Endothelial cell of umbilical vein (primary cell): Measurements from ENCODE around the gene KREMEN1. TPM values are rescaled to one million over a fixed set of nuclear protein-coding genes. Genes with fewer than 3 reads are reported as not detected.

Experiments
- BruUV-seq: library from RNA; stranded (reverse); fragments of 400-500 nt; replicated peaks from 2 replicates; lab custom pipeline; 2021; lab: Mats Ljungman, UMichigan
- CTCF ChIA-PET: fragments of 300-600, 350-600 bp; sonication (Branson Sonifier 250); formaldehyde crosslinking; loops from one replicate; lab custom pipeline; 2021; ENCODE audit warnings: antibody characterized with exemption, inconsistent platforms; lab: Charles Lee
- POLR2A ChIA-PET: fragments of 300-600, 350-600 bp; sonication (Branson Sonifier 250); formaldehyde crosslinking; loops from one replicate; lab custom pipeline; 2021; ENCODE audit warnings: antibody characterized with exemption, inconsistent platforms; lab: Charles Lee
- DNase-seq: peaks from one replicate; pipeline ENCODE4 v3.0.0-alpha.2; 2011; ENCODE audit warnings: low read depth, low spot score
- FAIRE-seq: peaks from 2 replicates; lab custom pipeline; 2011; peaks lifted over from hg19 to GRCh38; lab: Jason Lieb, UNC
- H2AFZ ChIP-seq: 2 replicates; pipeline ENCODE4 v1.6.0; 2012; ENCODE audit warnings: low read depth, low read length, control low read depth, inconsistent platforms
- H3K27ac ChIP-seq: 2 replicates; pipeline ENCODE4 v1.5.1; 2011; ENCODE audit warnings: low read depth, mild to moderate bottlenecking, control low read depth, low read length, moderate library complexity; ENCODE audit not compliant: insufficient read depth
- H3K27me3 ChIP-seq, 2 experiments: 2 replicates each; pipeline versions ENCODE4 v1.6.0 to v1.6.1; 2011; ENCODE audit warnings: low read length in 2 of 2, mixed read lengths in 1 of 2; ENCODE audit not compliant: control insufficient read depth in 2 of 2, insufficient read depth in 2 of 2
- H3K36me3 ChIP-seq, 2 experiments: 2 replicates in 1 of 2; 3 replicates in 1 of 2; pipeline ENCODE4 v1.5.1; 2011; ENCODE audit warnings: low read length in 2 of 2, mild to moderate bottlenecking in 1 of 2, moderate library complexity in 1 of 2; ENCODE audit not compliant: control insufficient read depth in 2 of 2, insufficient read depth in 2 of 2; ENCODE audit errors: extremely low read depth in 1 of 2
- H3K4me1 ChIP-seq: 3 replicates; pipeline ENCODE4 v1.5.1; 2011; ENCODE audit warnings: mild to moderate bottlenecking, low read length; ENCODE audit not compliant: control insufficient read depth, insufficient read depth; ENCODE audit errors: extremely low read depth
- H3K4me2 ChIP-seq: 2 replicates; pipeline ENCODE4 v1.6.1; 2011; ENCODE audit warnings: low read length, control low read depth, mixed read lengths; ENCODE audit not compliant: insufficient read depth
- H3K4me3 ChIP-seq, 3 experiments: fragments of 200-600 bp in 1 of 3; sonication (generic), shearing (Covaris generic) in 1 of 3; replicated peaks in 1 of 3; 2 replicates each; pipeline ENCODE4 v1.5.1; 2011 to 2016; ENCODE audit warnings: control low read depth in 3 of 3, low read length in 3 of 3, mild to moderate bottlenecking in 2 of 3, inconsistent platforms in 1 of 3, low read depth in 1 of 3, moderate library complexity in 1 of 3; ENCODE audit not compliant: insufficient read depth in 1 of 3
- H3K79me2 ChIP-seq: 2 replicates; pipeline ENCODE4 v1.6.0; 2012; ENCODE audit warnings: low read length, inconsistent platforms; ENCODE audit not compliant: control insufficient read depth, insufficient read depth
- H3K9ac ChIP-seq: replicated peaks from 2 replicates; pipeline ENCODE3; 2011; ENCODE audit warnings: low read length, control low read depth; ENCODE audit not compliant: insufficient read depth; ENCODE audit errors: extremely low read depth
- H3K9me1 ChIP-seq: replicated peaks from 3 replicates; pipeline ENCODE4 v1.6.0; 2011; ENCODE audit warnings: mild to moderate bottlenecking, low read length; ENCODE audit not compliant: control insufficient read depth, insufficient read depth; ENCODE audit errors: extremely low read depth
- H3K9me3 ChIP-seq: replicated peaks from 2 replicates; pipeline ENCODE4 v1.5.1; 2012; ENCODE audit warnings: low read length, inconsistent platforms; ENCODE audit not compliant: control insufficient read depth, insufficient read depth
- H4K20me1 ChIP-seq: replicated peaks from 2 replicates; pipeline ENCODE3; 2011; ENCODE audit warnings: mild to moderate bottlenecking, low read length; ENCODE audit not compliant: control insufficient read depth, insufficient read depth; ENCODE audit errors: extremely low read depth
- CTCF ChIP-seq, 2 donors: IDR thresholded peaks; 1 replicate in 1 of 2; 2 replicates in 1 of 2; pipeline ENCODE4 v1.5.1; 2011; ENCODE audit warnings: low read length in 2 of 2, mild to moderate bottlenecking in 2 of 2, moderate library complexity in 2 of 2, control low read depth in 1 of 2, inconsistent platforms in 1 of 2, low read depth in 1 of 2; ENCODE audit not compliant: insufficient read depth in 1 of 2; ENCODE audit errors: extremely low read depth in 1 of 2
- EZH2 ChIP-seq: IDR thresholded peaks from 2 replicates; pipeline ENCODE4 v1.6.1; 2012; ENCODE audit warnings: borderline replicate concordance, low read depth, mild to moderate bottlenecking, moderate library complexity, low read length, inconsistent platforms; ENCODE audit not compliant: severe bottlenecking
- FOS ChIP-seq: IDR thresholded peaks from 2 replicates; pipeline ENCODE4 v1.6.1; 2011; ENCODE audit warnings: mild to moderate bottlenecking, low read length, moderate library complexity, borderline replicate concordance; ENCODE audit not compliant: insufficient read depth
- GATA2 ChIP-seq: IDR thresholded peaks from 2 replicates; pipeline ENCODE4 v1.7.0; 2011; ENCODE audit warnings: low read depth, mild to moderate bottlenecking, moderate library complexity, mixed read lengths, low read length; ENCODE audit not compliant: insufficient read length, insufficient read depth
- JUN ChIP-seq: IDR thresholded peaks from 2 replicates; pipeline ENCODE4 v1.6.1; 2011; ENCODE audit warnings: borderline replicate concordance, low read depth; ENCODE audit not compliant: insufficient read length, insufficient read depth
- MYC ChIP-seq: IDR thresholded peaks from one replicate; pipeline ENCODE4 v1.6.1; 2011; ENCODE audit warnings: mild to moderate bottlenecking, low read depth, low read length
- POLR2A ChIP-seq: IDR thresholded peaks from 2 replicates; pipeline ENCODE4 v1.6.1; 2012; ENCODE audit warnings: low read depth, mild to moderate bottlenecking, control low read depth, low read length
- POLR2AphosphoS5 ChIP-seq: IDR thresholded peaks from 2 replicates; pipeline ENCODE4 v1.6.1; 2012; ENCODE audit warnings: low read depth, mild to moderate bottlenecking, control low read depth, low read length, moderate library complexity; ENCODE audit not compliant: insufficient read depth
- dilution Hi-C: fragments of 300-500 bp; cut with MboI; formaldehyde crosslinking; loops from one replicate; pipeline ENCODE4 v1.15.0; 2019; ENCODE audit warnings: low sequenced_read_pairs; ENCODE audit not compliant: extremely low pct_ligation_motif_present
- intact Hi-C: fragments of 100-400 bp; cut with micrococcal nuclease; formaldehyde crosslinking; loops from one replicate; pipeline ENCODE4 v1.10.0; 2022
- polyA plus RNA-seq, 4 experiments: library from polyadenylated mRNA; depleted of rRNA in 3 of 4; stranded (reverse) in 3 of 4; unstranded in 1 of 4; fragments of >200 nt; gene quantifications; 2 replicates each; pipeline versions ENCODE4 v1.2.1 to v1.2.3, GENCODE V29; 2011 to 2012; ENCODE audit warnings: missing spikeins in 1 of 4
- total RNA-seq: library from RNA; stranded (reverse); gene quantifications from 2 replicates; pipeline ENCODE4 v1.2.3, GENCODE V29; 2021
- TF ChIP-seq, protein P1 (sequence below): IDR thresholded peaks from 2 replicates; pipeline ENCODE4 v1.6.1; 2011; ENCODE audit not compliant: insufficient read depth, insufficient read length

Gene KREMEN1
- total and polyA plus RNA-seq, 2 donors (not counting 3 experiments of a cell fraction or from before 2014, with no cell fraction given) = 0.58 to 1.1 TPM

GRCh38 chr22:29061773-29062172 is 11.1 kb upstream of the KREMEN1 start, which contains the start of gene C22orf31:
TSS of gene C22orf31 (minus strand) at chr22:29061831. CDS start at chr22:29061792, 39 bp downstream.
- Histone ChIP-seq H4K20me1 (no peaks in the 10 kb centered on the region), H3K9me1 (no peaks in the 10 kb centered on the region), H3K27me3 (peaks cover 3 to 10% of the 10 kb centered on the region in 2 experiments), H3K9ac (no peak within 1 kb of the TSS), H3K4me2 (no peak within 1 kb of the TSS), H3K27ac (no peak within 1 kb of the TSS), H2AFZ (no peak within 1 kb of the TSS), H3K36me3 (no peaks in the 10 kb centered on the region), H3K4me3 (no peak within 1 kb of the TSS), H3K4me1 (no peaks in the 10 kb centered on the region), H3K9me3 (no peaks in the 10 kb centered on the region), H3K79me2 (no peaks in the 10 kb centered on the region)
- BruUV-seq = no TSS peak
- intact Hi-C loops = no loop called here
- TF ChIP-seq GATA2 (no peak), JUN (no peak), POLR2AphosphoS5 (no peak), EZH2 (no peak), POLR2A (no peak), CTCF (IDR thresholded peaks at IDR 0.05; ENCODE audit: extremely low read depth in 1 of 2, insufficient read depth in 1 of 2, low read depth in 1 of 2, low read length in 2 of 2) (no peak), MYC (no peak), FOS (no peak)
- TF ChIP-seq, protein P1, sequence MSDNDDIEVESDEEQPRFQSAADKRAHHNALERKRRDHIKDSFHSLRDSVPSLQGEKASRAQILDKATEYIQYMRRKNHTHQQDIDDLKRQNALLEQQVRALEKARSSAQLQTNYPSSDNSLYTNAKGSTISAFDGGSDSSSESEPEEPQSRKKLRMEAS = no peak
- ChIA-PET POLR2A (no interaction called here), CTCF (interaction anchor here (1.8 kb wide), 1 partner anchor 21 kb away, joined by 4 read pairs; no protein-coding TSS in a partner anchor)
- DNase-seq (no peak), FAIRE-seq (no peak)
- dilution Hi-C loops = no loop called here
